ENCODE results near the gene FFAR2. TPM values are rescaled to one million over a fixed set of nuclear protein-coding genes. Genes with fewer than 3 reads are reported as not detected.

Gene FFAR2
- total RNA-seq, result not detected in 2 replicates

DNA sequence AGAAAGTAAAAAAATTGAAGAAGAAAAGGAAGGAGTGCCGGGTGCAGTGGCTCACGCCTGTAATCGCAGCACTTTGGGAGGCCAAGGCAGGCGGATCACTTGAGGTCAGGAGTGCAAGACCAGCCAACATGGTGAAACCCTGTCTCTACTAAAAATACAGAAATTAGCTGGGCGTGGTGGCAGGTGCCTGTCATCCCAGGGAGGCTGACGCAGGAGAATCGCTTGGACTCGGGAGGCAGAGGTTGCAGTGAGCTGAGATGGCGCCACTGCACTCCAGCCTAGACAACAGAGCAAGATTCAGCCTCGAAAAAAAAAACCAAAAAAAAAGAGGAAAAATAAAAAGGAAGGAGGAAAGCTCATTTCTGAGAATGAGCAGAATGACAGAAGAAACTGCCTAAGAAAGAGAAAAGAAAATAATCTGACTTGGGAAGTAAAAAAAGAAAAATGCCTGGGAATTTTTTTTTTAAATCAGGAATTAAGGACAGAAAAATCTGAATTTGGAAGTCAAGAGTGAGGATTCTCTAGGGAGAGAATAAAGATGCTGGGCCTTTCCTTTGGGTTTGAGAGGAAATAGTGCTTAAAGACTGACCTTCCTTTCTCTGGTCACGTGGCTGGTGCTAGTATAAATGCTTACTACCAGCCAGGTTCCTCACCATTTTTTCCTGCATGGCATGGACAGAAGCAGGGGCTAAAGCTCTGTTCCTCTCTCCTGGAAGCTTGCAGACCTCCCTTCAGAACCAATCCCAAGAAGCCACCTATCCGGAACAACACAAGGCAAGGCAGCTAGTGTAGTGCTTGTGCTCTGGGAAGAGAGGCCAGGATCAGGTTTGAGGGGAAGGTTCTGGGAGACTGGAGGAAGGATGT lies at the start of gene FFAR2:
FFAR2 (plus strand) TSS at position 652 of the 864 bp plus-strand sequence. CDS start 1,458 bp downstream, outside the sequence.

DNA sequence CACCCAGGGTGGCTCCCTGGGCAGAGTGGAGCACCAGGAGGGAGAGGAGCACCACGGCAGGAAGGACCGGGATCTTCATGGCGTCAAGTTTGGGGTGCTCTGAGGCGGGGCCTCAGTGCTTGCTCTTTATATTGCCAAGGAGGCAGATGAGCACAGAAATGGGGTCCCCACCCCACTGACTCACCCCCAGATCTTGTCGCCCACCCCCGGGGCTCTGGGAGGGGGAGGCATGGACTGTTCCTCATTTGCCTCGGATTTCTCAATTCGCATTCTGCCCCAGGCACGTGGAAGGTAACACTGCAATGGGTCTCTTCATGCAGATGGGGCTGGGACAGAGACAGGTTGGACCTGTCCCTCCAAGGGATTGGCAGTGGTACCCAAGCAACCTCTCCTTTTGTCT lies 42.3 kb downstream of the FFAR2 start, which contains the start of gene KRTDAP:
KRTDAP (minus strand) TSS at position 101 of the 400 bp plus-strand sequence; CDS start at position 79, 22 bp downstream.

Other genes with a start within 250 kb of the FFAR2 start
- gene FAM187B, start 219.5 kb upstream of the FFAR2 start, total RNA-seq, result not detected in 2 replicates
- gene LSR, start 199.3 kb upstream of the FFAR2 start, total RNA-seq, result 0.30 and 0.32 TPM in 2 replicates
- 27.9 and 35.3 TPM in 2 replicates for gene USF2, start 179.3 kb upstream of the FFAR2 start, total RNA-seq
- under 0.01 and 0.15 TPM in 2 replicates for gene HAMP, start 165.7 kb upstream of the FFAR2 start, total RNA-seq
- not detected in 2 replicates for gene MAG, start 156.1 kb upstream of the FFAR2 start, total RNA-seq
- 0.46 TPM in 1 of 2 replicates, not detected in the other for gene CD22, start 119.1 kb upstream of the FFAR2 start, total RNA-seq
- gene FFAR1, start 100.4 kb upstream of the FFAR2 start, total RNA-seq, result not detected in 2 replicates
- not detected in 2 replicates for gene FFAR3, start 89.8 kb upstream of the FFAR2 start, total RNA-seq
- not detected in 2 replicates for gene GPR42, start 77.2 kb upstream of the FFAR2 start, total RNA-seq
- gene KRTDAP, start 42.2 kb downstream of the FFAR2 start, total RNA-seq, result not detected in 2 replicates
- gene DMKN, start 65.4 kb downstream of the FFAR2 start, total RNA-seq, result not detected in 2 replicates
- gene SBSN, start 80.1 kb downstream of the FFAR2 start, total RNA-seq, result not detected in 2 replicates
- gene GAPDHS, start 85.2 kb downstream of the FFAR2 start, total RNA-seq, result not detected in 2 replicates
- gene TMEM147, start 97.4 kb downstream of the FFAR2 start, total RNA-seq, result 72.6 and 78.6 TPM in 2 replicates
- not detected in 2 replicates for gene ATP4A, start 115.4 kb downstream of the FFAR2 start, total RNA-seq
- gene PMIS2, start 137.9 kb downstream of the FFAR2 start, total RNA-seq, result not detected in 2 replicates
- 6.8 and 9.9 TPM in 2 replicates for gene HAUS5, start 164.5 kb downstream of the FFAR2 start, total RNA-seq
- gene RBM42, start 180.8 kb downstream of the FFAR2 start, total RNA-seq, result 48.3 and 53.3 TPM in 2 replicates
- 0.30 TPM in 1 of 2 replicates, not detected in the other for gene ETV2, start 193.5 kb downstream of the FFAR2 start, total RNA-seq
- 282 and 403 TPM in 2 replicates for gene COX6B1, start 200.1 kb downstream of the FFAR2 start, total RNA-seq
- not detected in 2 replicates for gene UPK1A, start 218.3 kb downstream of the FFAR2 start, total RNA-seq